Stomach (tissue), 9 donors: ENCODE measurements around the gene ACRBP. TPM values are rescaled to one million over a fixed set of nuclear protein-coding genes. Genes with fewer than 3 reads are reported as not detected.
"Not testable (repeated sequence)": the region's sequence is repeated elsewhere in the genome, so short reads cannot be mapped to it uniquely, and the experiment has no call there.

Source experiments
- DNase-seq, 2 donors: peaks; one replicate each; pipeline versions ENCODE4 v3.0.0 to v3.0.0-alpha.2; 2013 to 2019
- H3K27ac ChIP-seq, 5 donors: fragments of 200-600 bp in 4 of 5; sonication (generic) in 4 of 5; one replicate each; pipeline ENCODE4 v1.5.1; 2013 to 2019; ENCODE audit warnings: mild to moderate bottlenecking in 1 of 5, moderate library complexity in 1 of 5
- H3K27me3 ChIP-seq, 3 donors: fragments of 200-600 bp; sonication (generic); one replicate each; pipeline ENCODE4 v1.5.1; 2017 to 2019; ENCODE audit warnings: mixed run types in 1 of 3
- H3K36me3 ChIP-seq, 4 donors: fragments of 200-600 bp; sonication (generic); 1 replicate in 3 of 4; 2 replicates in 1 of 4; pipeline ENCODE4 v1.5.1; 2016 to 2019
- H3K4me1 ChIP-seq, 4 donors: fragments of 200-600 bp; sonication (generic); one replicate each; pipeline ENCODE4 v1.5.1; 2016 to 2019
- H3K4me3 ChIP-seq, 4 donors: fragments of 200-600 bp; sonication (generic) in 3 of 4; one replicate each; pipeline ENCODE4 v1.5.1; 2016 to 2019; ENCODE audit warnings: mild to moderate bottlenecking in 1 of 4
- H3K9me3 ChIP-seq, 4 donors: fragments of 200-600 bp; sonication (generic); one replicate each; pipeline ENCODE4 v1.5.1; 2016 to 2019
- EP300 ChIP-seq: sonication (generic); formaldehyde crosslinking; IDR thresholded peaks from one replicate; pipeline ENCODE4 v1.6.1; 2017; ENCODE audit warnings: antibody characterized with exemption
- POLR2A ChIP-seq, 4 donors: fragments of 450-650 bp; IDR thresholded peaks; one replicate each; pipeline ENCODE4 v1.6.1; 2016; ENCODE audit warnings: antibody characterized with exemption in 4 of 4, control low read depth in 2 of 4, mild to moderate bottlenecking in 1 of 4, moderate library complexity in 1 of 4
- POLR2AphosphoS5 ChIP-seq, 3 donors: sonication (generic); formaldehyde crosslinking; IDR thresholded peaks; one replicate each; pipeline ENCODE4 v1.6.1; 2016; ENCODE audit warnings: antibody characterized with exemption in 3 of 3
- WGBS, 5 donors: extraction: QIAGEN DNeasy Blood & Tissue Kit in 3 of 5; methylation state at CpG; one replicate each; pipeline versions ENCODE4 v1.1.5 to v1.1.7; 2013 to 2018; 5-methylcytosine and 5-hydroxymethylcytosine counted together
- intact Hi-C: fragments of 100-400 bp; cut with DNase I; formaldehyde crosslinking; loops from one replicate; pipeline ENCODE4 v1.15.1; 2023; ENCODE audit warnings: low total_unique reads
- polyA plus RNA-seq, 3 donors: library from polyadenylated mRNA; stranded (reverse); fragments of 200-250 nt; gene quantifications; one replicate each; pipeline ENCODE4 v1.2.3, GENCODE V29; 2013
- total RNA-seq, 5 donors: library from RNA; depleted of rRNA; stranded (reverse); fragments of >200 nt; gene quantifications; one replicate each; pipeline versions ENCODE4 v1.1.0 to v1.2.3, GENCODE V29; 2014 to 2016
- TF ChIP-seq, protein P1 (sequence below), 7 experiments: fragments of 450-650 bp in 4 of 7; fragments of 200-600 bp in 3 of 7; sonication (generic) in 3 of 7; IDR thresholded peaks; one replicate each; pipeline ENCODE4 v1.5.1; 2016 to 2019; ENCODE audit warnings: antibody characterized with exemption in 7 of 7, control low read depth in 2 of 7, mild to moderate bottlenecking in 1 of 7
- donor health status: healthy with polysubstance abuse.
- donor health status: Bipolar disorder and iron deficiency.
- donor health status: healthy.

The ACRBP gene
- total and polyA plus RNA-seq, 8 donors = 0.31 to 6.4 (median 1.6) TPM; not detected in 3

DNA sequence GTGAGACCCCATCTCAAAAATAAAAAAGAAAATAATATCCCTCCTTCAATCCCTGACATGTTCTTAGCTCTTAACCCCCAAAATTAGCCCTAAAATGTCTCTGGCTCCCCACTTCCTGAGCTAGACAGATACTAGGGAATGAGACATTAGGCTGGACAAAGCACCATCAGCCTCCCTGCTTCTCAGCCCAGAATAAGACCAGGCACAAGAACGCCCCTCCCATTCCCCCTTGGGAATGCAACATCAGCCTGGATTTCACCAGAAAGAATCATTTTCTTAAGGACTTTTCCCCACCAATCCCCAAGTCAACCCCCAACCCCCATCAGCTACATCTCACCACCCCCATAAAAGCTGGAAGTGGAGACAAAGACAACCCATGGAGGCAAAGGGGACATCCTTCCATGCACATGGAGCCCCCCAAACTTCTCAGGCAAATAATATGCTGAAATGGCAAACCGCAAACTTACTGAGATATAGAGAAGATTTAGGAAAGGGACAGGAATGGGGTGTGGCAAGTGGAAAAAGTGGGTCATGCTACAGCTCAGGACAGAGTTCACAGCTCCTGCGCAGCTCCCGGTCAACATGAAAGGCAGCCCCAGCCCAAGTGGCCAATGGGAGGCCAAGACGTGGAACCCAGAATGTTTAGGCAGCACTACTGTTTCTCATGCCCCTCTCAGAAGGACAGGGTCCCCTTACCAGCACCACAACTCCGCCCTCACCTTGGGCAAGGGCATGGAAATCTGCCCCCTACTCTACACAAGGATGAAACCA, 42.8 kb downstream of the ACRBP start:
- Histone ChIP-seq H3K9me3 (no peaks in the 10 kb centered on the region), H3K27ac (peak overlapping the region; percentile 11 to 99 (median 98)), H3K4me1 (peaks cover 33 to 65% (median 51%) of the 10 kb centered on the region in 4 donors), H3K36me3 (peaks cover 32 to 38% (median 32%) of the 10 kb centered on the region in 4 donors), H3K27me3 (no peaks in the 10 kb centered on the region), H3K4me3 (peak overlapping the region; percentile 81 to 99 (median 96))
- peak in 1 of 2 donors; percentile 48 for DNase-seq
- WGBS, 5 donors = 30 to 47% (median 37%) methylated on average over 6 of the region's 6 CpGs
- intact Hi-C loops = no loop called here
- no peak for TF ChIP-seq EP300
- TF ChIP-seq POLR2A (IDR thresholded peaks at IDR 0.05) = no peak
- TF ChIP-seq, protein P1, sequence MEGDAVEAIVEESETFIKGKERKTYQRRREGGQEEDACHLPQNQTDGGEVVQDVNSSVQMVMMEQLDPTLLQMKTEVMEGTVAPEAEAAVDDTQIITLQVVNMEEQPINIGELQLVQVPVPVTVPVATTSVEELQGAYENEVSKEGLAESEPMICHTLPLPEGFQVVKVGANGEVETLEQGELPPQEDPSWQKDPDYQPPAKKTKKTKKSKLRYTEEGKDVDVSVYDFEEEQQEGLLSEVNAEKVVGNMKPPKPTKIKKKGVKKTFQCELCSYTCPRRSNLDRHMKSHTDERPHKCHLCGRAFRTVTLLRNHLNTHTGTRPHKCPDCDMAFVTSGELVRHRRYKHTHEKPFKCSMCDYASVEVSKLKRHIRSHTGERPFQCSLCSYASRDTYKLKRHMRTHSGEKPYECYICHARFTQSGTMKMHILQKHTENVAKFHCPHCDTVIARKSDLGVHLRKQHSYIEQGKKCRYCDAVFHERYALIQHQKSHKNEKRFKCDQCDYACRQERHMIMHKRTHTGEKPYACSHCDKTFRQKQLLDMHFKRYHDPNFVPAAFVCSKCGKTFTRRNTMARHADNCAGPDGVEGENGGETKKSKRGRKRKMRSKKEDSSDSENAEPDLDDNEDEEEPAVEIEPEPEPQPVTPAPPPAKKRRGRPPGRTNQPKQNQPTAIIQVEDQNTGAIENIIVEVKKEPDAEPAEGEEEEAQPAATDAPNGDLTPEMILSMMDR (IDR thresholded peaks at IDR 0.05) = no peak
- no peak for TF ChIP-seq POLR2AphosphoS5 (IDR thresholded peaks at IDR 0.05)

DNA sequence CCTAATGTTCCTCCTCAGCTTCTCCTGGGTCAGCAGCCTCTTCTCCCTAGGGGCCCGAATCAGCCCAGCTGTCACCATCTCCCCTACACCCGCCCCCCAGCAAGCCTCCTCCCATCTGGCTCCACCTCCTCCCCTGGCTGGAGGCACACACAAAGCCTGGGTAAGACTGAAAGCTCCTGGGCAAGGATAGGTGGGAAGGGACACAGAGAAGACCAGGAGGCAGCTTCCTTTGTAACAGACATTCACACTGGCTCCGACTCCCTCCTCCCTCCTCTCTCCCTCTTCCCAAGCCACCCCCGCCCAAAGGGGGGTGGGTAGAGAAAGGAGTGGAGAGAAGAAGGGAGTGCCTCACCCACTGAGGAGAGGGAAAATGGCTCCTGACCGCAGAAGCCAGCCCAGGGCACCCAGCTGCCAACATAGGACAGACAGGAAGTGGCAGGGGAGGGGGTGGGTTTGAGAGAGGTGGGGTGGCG, 44.1 kb downstream of the ACRBP start:
- peaks cover 37 to 63% (median 51%) of the 10 kb centered on the region in 4 donors for H3K4me1 ChIP-seq
- intact Hi-C loops = no loop called here
- peaks cover 45 to 51% (median 45%) of the 10 kb centered on the region in 4 donors for H3K36me3 ChIP-seq
- H3K4me3 ChIP-seq = peak overlapping the region; percentile 5 to 94 (median 16)
- no peaks in the 10 kb centered on the region for H3K27me3 ChIP-seq
- peak in 1 of 2 donors; percentile 58 for DNase-seq
- peak overlapping the region in 4 of 5 donors; percentile 51 to 98 (median 98) for H3K27ac ChIP-seq
- TF ChIP-seq, protein P1 (IDR thresholded peaks at IDR 0.05) = no peak
- TF ChIP-seq POLR2A (IDR thresholded peaks at IDR 0.05) (no peak), EP300 (no peak), POLR2AphosphoS5 (IDR thresholded peaks at IDR 0.05) (no peak)
- H3K9me3 ChIP-seq = no peaks in the 10 kb centered on the region
- 7 to 23% (median 15%) methylated on average over 5 to 6 of the region's 6 CpGs for WGBS, 5 donors

DNA sequence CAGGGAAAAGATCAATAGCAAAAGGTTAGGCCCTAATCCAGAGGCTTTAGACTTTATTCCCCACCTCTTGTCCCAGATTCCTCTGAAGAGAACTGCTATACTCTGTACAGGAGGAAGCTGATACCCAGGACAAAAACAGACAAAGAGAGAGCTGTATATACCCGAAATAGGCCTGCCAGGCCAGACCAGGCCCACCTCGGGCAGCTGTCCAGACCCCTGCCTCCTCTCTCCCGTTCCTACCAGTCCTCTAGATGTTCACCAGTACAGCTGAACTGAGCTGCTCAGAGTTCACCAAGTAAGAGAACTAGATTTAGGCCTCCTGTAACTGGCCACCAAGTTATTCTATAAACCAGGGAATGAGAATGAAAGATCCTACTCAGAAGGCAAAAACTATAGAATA, 44.7 kb downstream of the ACRBP start:
- peak overlapping the region in 4 of 5 donors; percentile 51 to 98 (median 98) for H3K27ac ChIP-seq
- peaks cover 51 to 57% (median 51%) of the 10 kb centered on the region in 4 donors for H3K36me3 ChIP-seq
- H3K9me3 ChIP-seq = no peaks in the 10 kb centered on the region
- no peaks in the 10 kb centered on the region for H3K27me3 ChIP-seq
- H3K4me1 ChIP-seq = peaks cover 36 to 57% (median 46%) of the 10 kb centered on the region in 4 donors
- intact Hi-C loops = no loop called here
- H3K4me3 ChIP-seq = no peak overlapping the region
- TF ChIP-seq POLR2A (IDR thresholded peaks at IDR 0.05) = no peak
- no peak for TF ChIP-seq POLR2AphosphoS5 (IDR thresholded peaks at IDR 0.05)
- TF ChIP-seq EP300 = no peak
- TF ChIP-seq, protein P1 (IDR thresholded peaks at IDR 0.05) = no peak
- 57 to 72% (median 62%) methylated on average over 3 of the region's 3 CpGs for WGBS, 5 donors
- no peak for DNase-seq

DNA sequence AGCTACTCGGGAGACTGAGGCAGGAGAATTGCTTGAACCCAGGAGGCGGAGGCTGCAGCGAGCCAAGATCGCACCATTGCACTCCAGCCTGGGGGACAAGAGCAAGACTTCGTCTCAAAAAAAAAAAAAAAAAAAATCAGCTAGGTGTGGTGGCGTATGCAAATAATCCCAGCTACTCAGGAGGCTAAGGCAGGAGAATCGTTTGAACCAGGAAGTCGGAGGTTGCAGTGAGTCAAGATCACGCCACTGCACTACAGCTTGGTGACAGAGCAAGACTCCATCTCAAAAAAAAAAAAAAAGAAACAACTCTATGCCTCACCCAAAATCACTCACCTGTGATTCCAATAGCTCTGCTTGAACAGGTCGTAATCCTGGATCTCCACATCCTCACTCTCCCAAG, 51.6 kb downstream of the ACRBP start:
- H3K27ac ChIP-seq, H3K4me3 ChIP-seq, H3K9me3 ChIP-seq, DNase-seq, H3K27me3 ChIP-seq, intact Hi-C loops: not testable (repeated sequence)
- peaks cover 4 to 24% (median 11%) of the 10 kb centered on the region in 4 donors for H3K4me1 ChIP-seq
- H3K36me3 ChIP-seq = peaks cover 100% of the 10 kb centered on the region in 4 donors
- 75 to 84% (median 82%) methylated on average over 10 of the region's 10 CpGs for WGBS, 5 donors

DNA sequence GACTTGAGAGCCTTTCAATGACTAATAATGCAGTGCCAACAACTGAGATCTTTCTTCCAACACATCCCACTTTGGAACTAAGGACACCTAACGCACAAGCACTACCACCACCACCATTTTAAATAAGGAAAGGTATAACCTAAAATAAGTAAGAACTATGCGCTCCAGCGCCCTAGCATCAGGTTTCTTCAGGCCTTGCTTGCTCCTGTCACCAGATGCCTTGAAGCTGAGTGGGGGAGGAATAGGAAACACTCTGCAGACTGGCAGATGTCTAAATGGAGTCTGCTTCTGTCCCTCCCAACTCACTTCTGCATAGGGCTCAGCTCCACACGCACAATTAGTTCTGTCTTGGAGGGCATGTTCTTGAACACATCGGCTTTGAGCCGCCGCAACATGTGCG, 55.1 kb downstream of the ACRBP start:
- H3K4me1 ChIP-seq = peaks cover 0 to 14% (median 3%) of the 10 kb centered on the region in 4 donors
- no peak overlapping the region for H3K27ac ChIP-seq
- WGBS, 5 donors = 92 to 95% (median 94%) methylated on average over 8 of the region's 8 CpGs
- no peaks in the 10 kb centered on the region for H3K9me3 ChIP-seq
- H3K36me3 ChIP-seq = peaks cover 100% of the 10 kb centered on the region in 4 donors
- TF ChIP-seq POLR2AphosphoS5 (IDR thresholded peaks at IDR 0.05) = no peak
- no peak overlapping the region for H3K4me3 ChIP-seq
- no peaks in the 10 kb centered on the region for H3K27me3 ChIP-seq
- intact Hi-C loops = no loop called here
- DNase-seq = no peak

Other genes with a start within 250 kb of the ACRBP start
- 1 to 10 TPM in 1 of 5 donors, under 1 TPM in 1, not detected in 3; 0.92 to 8.7 TPM for gene CD27, start 202.5 kb downstream of the ACRBP start, total RNA-seq
- gene CD27, start 202.5 kb downstream of the ACRBP start, polyA plus RNA-seq = 1 to 10 TPM; 1.7 to 5.8 (median 3.2) TPM
- gene TAPBPL, start 195.4 kb downstream of the ACRBP start, total RNA-seq = 100 to 1,000 TPM in 1 of 5 donors, 10 to 100 TPM in 4; 15.2 to 115 (median 40.0) TPM
- gene TAPBPL, start 195.4 kb downstream of the ACRBP start, polyA plus RNA-seq = 10 to 100 TPM; 13.0 to 15.3 (median 15.1) TPM
- gene VAMP1, start 176.8 kb downstream of the ACRBP start, total RNA-seq = 10 to 100 TPM in 2 of 5 donors, 1 to 10 TPM in 3; 1.2 to 16.5 (median 4.8) TPM
- gene VAMP1, start 176.8 kb downstream of the ACRBP start, polyA plus RNA-seq = 1 to 10 TPM in 2 of 3 donors, not detected in 1; 2.6 to 8.9 TPM
- gene MRPL51, start 154.2 kb downstream of the ACRBP start, total RNA-seq = 100 to 1,000 TPM in 1 of 5 donors, 10 to 100 TPM in 4; 26.8 to 146 (median 50.7) TPM
- 100 to 1,000 TPM; 108 to 143 (median 128) TPM for gene MRPL51, start 154.2 kb downstream of the ACRBP start, polyA plus RNA-seq
- 100 to 1,000 TPM in 1 of 5 donors, 10 to 100 TPM in 4; 15.4 to 105 (median 17.9) TPM for gene NCAPD2, start 153.3 kb downstream of the ACRBP start, total RNA-seq
- gene NCAPD2, start 153.3 kb downstream of the ACRBP start, polyA plus RNA-seq = 10 to 100 TPM in 1 of 3 donors, 1 to 10 TPM in 2; 8.3 to 18.3 (median 9.7) TPM
- gene GAPDH, start 112.9 kb downstream of the ACRBP start, total RNA-seq = 1,000 to 10,000 TPM in 4 of 5 donors, 100 to 1,000 TPM in 1; 579 to 1,258 (median 1,242) TPM
- gene GAPDH, start 112.9 kb downstream of the ACRBP start, polyA plus RNA-seq = 1,000 to 10,000 TPM; 1,352 to 2,765 (median 1,815) TPM
- gene IFFO1, start 91.4 kb downstream of the ACRBP start, total RNA-seq = 10 to 100 TPM in 1 of 5 donors, 1 to 10 TPM in 4; 1.4 to 14.0 (median 3.2) TPM
- gene IFFO1, start 91.4 kb downstream of the ACRBP start, polyA plus RNA-seq = 1 to 10 TPM; 2.7 to 9.1 (median 3.4) TPM
- 100 to 1,000 TPM in 1 of 5 donors, 10 to 100 TPM in 4; 16.3 to 231 (median 30.0) TPM for gene NOP2, start 79.1 kb downstream of the ACRBP start, total RNA-seq
- 10 to 100 TPM; 19.5 to 27.4 (median 19.7) TPM for gene NOP2, start 79.1 kb downstream of the ACRBP start, polyA plus RNA-seq
- gene CHD4, start 40.1 kb downstream of the ACRBP start, total RNA-seq = 100 to 1,000 TPM; 169 to 315 (median 202) TPM
- 100 to 1,000 TPM; 105 to 139 (median 111) TPM for gene CHD4, start 40.1 kb downstream of the ACRBP start, polyA plus RNA-seq
- gene LPAR5, start 11.5 kb downstream of the ACRBP start, total RNA-seq = 10 to 100 TPM in 1 of 5 donors, 1 to 10 TPM in 4; 1.3 to 33.0 (median 5.8) TPM
- gene LPAR5, start 11.5 kb downstream of the ACRBP start, polyA plus RNA-seq = 1 to 10 TPM; 2.0 to 5.6 (median 3.5) TPM
- gene ING4, start 15.7 kb upstream of the ACRBP start, total RNA-seq = 10 to 100 TPM in 4 of 5 donors, 1 to 10 TPM in 1; 8.7 to 51.8 (median 33.5) TPM
- gene ING4, start 15.7 kb upstream of the ACRBP start, polyA plus RNA-seq = 10 to 100 TPM; 25.5 to 53.6 (median 43.6) TPM
- gene ZNF384, start 41.9 kb upstream of the ACRBP start, total RNA-seq = 100 to 1,000 TPM in 1 of 5 donors, 10 to 100 TPM in 4; 16.5 to 207 (median 35.6) TPM
- gene ZNF384, start 41.9 kb upstream of the ACRBP start, polyA plus RNA-seq = 10 to 100 TPM; 16.7 to 21.8 (median 20.2) TPM
- gene PIANP, start 53.4 kb upstream of the ACRBP start, total RNA-seq = under 1 TPM in 2 of 5 donors, not detected in 3; 0.14 to 0.37 TPM
- gene PIANP, start 53.4 kb upstream of the ACRBP start, polyA plus RNA-seq = 1 to 10 TPM in 2 of 3 donors, under 1 TPM in 1; 0.50 to 1.7 (median 1.5) TPM
- gene COPS7A, start 76.6 kb upstream of the ACRBP start, total RNA-seq = 10 to 100 TPM in 4 of 5 donors, 1 to 10 TPM in 1; 5.8 to 50.0 (median 25.7) TPM
- 10 to 100 TPM; 45.2 to 54.2 (median 51.6) TPM for gene COPS7A, start 76.6 kb upstream of the ACRBP start, polyA plus RNA-seq
- 100 to 1,000 TPM in 4 of 5 donors, 1 to 10 TPM in 1; 9.3 to 296 (median 128) TPM for gene MLF2, start 105.7 kb upstream of the ACRBP start, total RNA-seq
- 100 to 1,000 TPM; 168 to 183 (median 180) TPM for gene MLF2, start 105.7 kb upstream of the ACRBP start, polyA plus RNA-seq
- gene PTMS, start 118.9 kb upstream of the ACRBP start, total RNA-seq = 100 to 1,000 TPM in 1 of 5 donors, 10 to 100 TPM in 4; 22.8 to 261 (median 78.2) TPM
- gene PTMS, start 118.9 kb upstream of the ACRBP start, polyA plus RNA-seq = 100 to 1,000 TPM; 228 to 363 (median 307) TPM
- 1 to 10 TPM in 2 of 5 donors, not detected in 3; 2.2 to 2.3 TPM for gene LAG3, start 125.1 kb upstream of the ACRBP start, total RNA-seq
- 1 to 10 TPM in 2 of 3 donors, under 1 TPM in 1; 0.25 to 1.4 (median 1.2) TPM for gene LAG3, start 125.1 kb upstream of the ACRBP start, polyA plus RNA-seq
- 10 to 100 TPM in 1 of 5 donors, 1 to 10 TPM in 2, not detected in 2; 7.2 to 25.9 (median 9.7) TPM for gene CD4, start 142.1 kb upstream of the ACRBP start, total RNA-seq
- 1 to 10 TPM; 2.0 to 7.3 (median 3.9) TPM for gene CD4, start 142.1 kb upstream of the ACRBP start, polyA plus RNA-seq
- gene GPR162, start 174.4 kb upstream of the ACRBP start, total RNA-seq = 1 to 10 TPM; 1.3 to 7.5 (median 1.8) TPM
- 1 to 10 TPM; 2.6 to 9.3 (median 6.4) TPM for gene GPR162, start 174.4 kb upstream of the ACRBP start, polyA plus RNA-seq
- gene P3H3, start 181.0 kb upstream of the ACRBP start, total RNA-seq = 10 to 100 TPM; 15.2 to 41.1 (median 18.0) TPM
- 10 to 100 TPM in 1 of 3 donors, 1 to 10 TPM in 2; 7.0 to 15.1 (median 9.1) TPM for gene P3H3, start 181.0 kb upstream of the ACRBP start, polyA plus RNA-seq
- 10 to 100 TPM in 1 of 5 donors, 1 to 10 TPM in 2, under 1 TPM in 1, not detected in 1; 0.89 to 11.1 (median 4.5) TPM for gene GNB3, start 193.5 kb upstream of the ACRBP start, total RNA-seq
- gene GNB3, start 193.5 kb upstream of the ACRBP start, polyA plus RNA-seq = 1 to 10 TPM in 2 of 3 donors, under 1 TPM in 1; 0.87 to 2.8 (median 2.7) TPM
- gene CDCA3, start 203.9 kb upstream of the ACRBP start, total RNA-seq = 10 to 100 TPM in 3 of 5 donors, 1 to 10 TPM in 2; 3.3 to 56.0 (median 19.6) TPM
- 10 to 100 TPM in 1 of 3 donors, 1 to 10 TPM in 2; 2.1 to 12.2 (median 9.8) TPM for gene CDCA3, start 203.9 kb upstream of the ACRBP start, polyA plus RNA-seq
- 10 to 100 TPM; 26.3 to 69.4 (median 48.7) TPM for gene USP5, start 204.7 kb upstream of the ACRBP start, total RNA-seq
- 10 to 100 TPM; 20.9 to 29.0 (median 25.0) TPM for gene USP5, start 204.7 kb upstream of the ACRBP start, polyA plus RNA-seq
- 100 to 1,000 TPM; 131 to 359 (median 268) TPM for gene TPI1, start 220.1 kb upstream of the ACRBP start, total RNA-seq
- gene TPI1, start 220.1 kb upstream of the ACRBP start, polyA plus RNA-seq = 100 to 1,000 TPM; 403 to 526 (median 504) TPM
- 10 to 100 TPM in 1 of 5 donors, 1 to 10 TPM in 3, not detected in 1; 5.1 to 24.0 (median 6.0) TPM for gene SPSB2, start 225.9 kb upstream of the ACRBP start, total RNA-seq
- 10 to 100 TPM in 2 of 3 donors, 1 to 10 TPM in 1; 9.9 to 13.4 (median 11.2) TPM for gene SPSB2, start 225.9 kb upstream of the ACRBP start, polyA plus RNA-seq